DMS 273 (cell line): ENCODE data around the gene TPPP.

Experiments
- DNase-seq: peaks from one replicate; lab custom pipeline; 2025; ENCODE audit not compliant: unreplicated experiment; lab: John Stamatoyannopoulos, UW

Gene TPPP

GRCh38 chr5:665956-666711, 27.0 kb downstream of the TPPP start:
- DNase-seq: no peak

- DNase-seq: no peak
Measured at GRCh38 chr5:665541-665955, 27.6 kb downstream of the TPPP start.

- DNase-seq: no peak
Measured at GRCh38 chr5:664994-665360, 28.2 kb downstream of the TPPP start.

- DNase-seq: no peak
Measured at GRCh38 chr5:664343-664993, 28.7 kb downstream of the TPPP start.

GRCh38 chr5:663436-664342, 29.5 kb downstream of the TPPP start:
- DNase-seq: no peak

- no peak for DNase-seq
Measured at GRCh38 chr5:662751-663435, 30.3 kb downstream of the TPPP start.

- no peak for DNase-seq
Measured at GRCh38 chr5:661891-662750, 31.0 kb downstream of the TPPP start.

- no peak for DNase-seq
Measured at GRCh38 chr5:660491-661030, 32.6 kb downstream of the TPPP start.

- no peak for DNase-seq
Measured at GRCh38 chr5:659496-660263, 33.5 kb downstream of the TPPP start.

GRCh38 chr5:658103-658502, 35.0 kb downstream of the TPPP start:
- no peak for DNase-seq

- no peak for DNase-seq
Measured at GRCh38 chr5:657570-657969, 35.6 kb downstream of the TPPP start.

- no peak for DNase-seq
Measured at GRCh38 chr5:655406-655805, 37.7 kb downstream of the TPPP start.

GRCh38 chr5:654071-654778, 38.9 kb downstream of the TPPP start:
- no peak for DNase-seq

GRCh38 chr5:652773-653350, 40.3 kb downstream of the TPPP start:
- DNase-seq: no peak

- DNase-seq: no peak
Measured at GRCh38 chr5:652023-652515, 41.1 kb downstream of the TPPP start.

GRCh38 chr5:651296-652022, 41.7 kb downstream of the TPPP start:
- DNase-seq: no peak

GRCh38 chr5:647727-648126, 45.4 kb downstream of the TPPP start:
- no peak for DNase-seq
